ENCODE measurements around the gene ITIH6.

The ITIH6 gene

GRCh38 chrX:54710920-54711319 is 87.1 kb downstream of the ITIH6 start:
- no peak for TF ChIP-seq ZNF274 (IDR thresholded peaks at IDR 0.05; ENCODE audit: low read depth, low read length)
- no peak overlapping the region for H3K4me3 ChIP-seq (ENCODE audit: low read length)

- no peak overlapping the region for H3K4me3 ChIP-seq (ENCODE audit: low read length)
- TF ChIP-seq ZNF274 (IDR thresholded peaks at IDR 0.05; ENCODE audit: low read depth, low read length): no peak
These were observed 89.7 kb downstream of the ITIH6 start for GRCh38 chrX:54708404-54708803.

Data from GM08714 (cell line).